H1 (cell line): ENCODE data around the gene C1orf210. TPM values are rescaled to one million over a fixed set of nuclear protein-coding genes. Genes with fewer than 3 reads are reported as not detected.

ENCODE experiments used
- CTCF ChIA-PET: fragments of 300-600 bp; sonication (Branson Sonifier 250); formaldehyde crosslinking; loops from one replicate; lab custom pipeline; 2021; ENCODE audit not compliant: partially characterized antibody; lab: Charles Lee
- POLR2A ChIA-PET: fragments of 300-600 bp; sonication (Branson Sonifier 250); formaldehyde crosslinking; loops from one replicate; lab custom pipeline; 2021; ENCODE audit warnings: inconsistent platforms; ENCODE audit not compliant: partially characterized antibody; lab: Charles Lee
- DNase-seq, 2 experiments: peaks; one replicate each; pipeline versions ENCODE4 v3.0.0 to v3.0.0-alpha.2; 2010 to 2022; ENCODE audit warnings: low spot score in 2 of 2, low read depth in 1 of 2, mixed read lengths in 1 of 2
- FAIRE-seq: peaks from 2 replicates; lab custom pipeline; 2011; peaks lifted over from hg19 to GRCh38; lab: Jason Lieb, UNC
- H2AFZ ChIP-seq: 2 replicates; pipeline ENCODE4 v1.8.1; 2012; ENCODE audit warnings: low read length, inconsistent platforms
- H2AK5ac ChIP-seq: 2 replicates; pipeline ENCODE4 v1.6.1; 2013; ENCODE audit warnings: low read depth, low read length
- H2BK120ac ChIP-seq: replicated peaks from 2 replicates; pipeline ENCODE3; 2013; ENCODE audit warnings: low read depth, low read length, inconsistent platforms
- H2BK12ac ChIP-seq: 2 replicates; pipeline ENCODE4 v1.6.1; 2013; ENCODE audit warnings: low read depth, low read length
- H2BK15ac ChIP-seq: 2 replicates; pipeline ENCODE4 v1.6.1; 2013; ENCODE audit warnings: low read length
- H2BK20ac ChIP-seq: 2 replicates; pipeline ENCODE4 v1.6.1; 2013; ENCODE audit warnings: low read length
- H2BK5ac ChIP-seq: 2 replicates; pipeline ENCODE4 v1.6.1; 2013; ENCODE audit warnings: low read depth, low read length
- H3K14ac ChIP-seq: 2 replicates; pipeline ENCODE4 v1.6.1; 2013; ENCODE audit warnings: inconsistent platforms; ENCODE audit not compliant: insufficient read length
- H3K18ac ChIP-seq: 2 replicates; pipeline ENCODE4 v1.6.1; 2013; ENCODE audit warnings: low read length; ENCODE audit errors: extremely low read depth
- H3K23ac ChIP-seq: 2 replicates; pipeline ENCODE4 v1.6.1; 2013; ENCODE audit warnings: inconsistent platforms; ENCODE audit not compliant: insufficient read length
- H3K23me2 ChIP-seq: 2 replicates; pipeline ENCODE4 v1.6.1; 2013; ENCODE audit warnings: low read depth, low read length
- H3K27ac ChIP-seq: 2 replicates; pipeline ENCODE4 v1.6.1; 2011; ENCODE audit warnings: low read depth, low read length, inconsistent platforms
- H3K27me3 ChIP-seq, 4 experiments: replicated peaks in 1 of 4; 1 replicate in 1 of 4; 2 replicates in 3 of 4; pipeline versions ENCODE4 v1.6.1 to v1.8.1; 2011 to 2013; ENCODE audit warnings: low read length in 3 of 4, mild to moderate bottlenecking in 3 of 4, inconsistent platforms in 2 of 4, mixed read lengths in 2 of 4, moderate library complexity in 1 of 4; ENCODE audit not compliant: control insufficient read depth in 3 of 4, insufficient read depth in 3 of 4; ENCODE audit errors: extremely low read depth in 1 of 4
- H3K36me3 ChIP-seq, 4 experiments: 2 replicates each; pipeline versions ENCODE4 v1.6.1 to v1.8.1; 2011 to 2013; ENCODE audit warnings: mild to moderate bottlenecking in 4 of 4, low read length in 3 of 4, moderate library complexity in 2 of 4, control low read depth in 1 of 4, inconsistent platforms in 1 of 4; ENCODE audit not compliant: insufficient read depth in 4 of 4, control insufficient read depth in 2 of 4
- H3K4ac ChIP-seq: replicated peaks from 2 replicates; pipeline ENCODE3; 2013; ENCODE audit warnings: low read length, low read depth, mixed read lengths, inconsistent platforms; ENCODE audit not compliant: insufficient read length
- H3K4me1 ChIP-seq, 4 experiments: replicated peaks in 1 of 4; 1 replicate in 1 of 4; 2 replicates in 3 of 4; pipeline versions ENCODE4 v1.6.1 to v1.8.1; 2011 to 2013; ENCODE audit warnings: low read length in 3 of 4, inconsistent platforms in 2 of 4, mixed read lengths in 1 of 4; ENCODE audit not compliant: insufficient read depth in 4 of 4, control insufficient read depth in 3 of 4
- H3K4me2 ChIP-seq, 2 experiments: 2 replicates each; pipeline versions ENCODE4 v1.6.1 to v1.8.1; 2011 to 2013; ENCODE audit warnings: low read depth in 2 of 2, low read length in 2 of 2, control low read depth in 1 of 2, inconsistent platforms in 1 of 2, mild to moderate bottlenecking in 1 of 2; ENCODE audit not compliant: insufficient read depth in 1 of 2
- H3K4me3 ChIP-seq, 4 experiments: fragments of 200-600, 300-600 bp in 1 of 4; sonication (generic), shearing (Covaris generic), sonication (Bioruptor Twin) in 1 of 4; 2 replicates each; pipeline versions ENCODE4 v1.5.1 to v1.8.1; 2011 to 2016; ENCODE audit warnings: low read length in 4 of 4, low read depth in 3 of 4, control low read depth in 2 of 4, inconsistent platforms in 2 of 4, mild to moderate bottlenecking in 2 of 4, mixed read lengths in 1 of 4, moderate library complexity in 1 of 4; ENCODE audit not compliant: insufficient read depth in 2 of 4; ENCODE audit errors: extremely low read depth in 1 of 4
- H3K56ac ChIP-seq: replicated peaks from 2 replicates; pipeline ENCODE3; 2013; ENCODE audit warnings: low read depth, mild to moderate bottlenecking, mixed read lengths, low read length, inconsistent platforms; ENCODE audit not compliant: insufficient read length
- H3K79me1 ChIP-seq: 2 replicates; pipeline ENCODE4 v1.6.1; 2013; ENCODE audit warnings: low read depth, low read length, control low read depth
- H3K79me2 ChIP-seq, 2 experiments: 2 replicates each; pipeline versions ENCODE4 v1.6.1 to v1.8.1; 2012 to 2013; ENCODE audit warnings: low read length in 2 of 2, mild to moderate bottlenecking in 2 of 2, inconsistent platforms in 1 of 2; ENCODE audit not compliant: insufficient read depth in 2 of 2, control insufficient read depth in 1 of 2
- H3K9ac ChIP-seq, 4 experiments: replicated peaks in 1 of 4; 1 replicate in 1 of 4; 2 replicates in 3 of 4; pipeline versions ENCODE4 v1.6.1 to v1.8.1; 2011 to 2013; ENCODE audit warnings: low read depth in 3 of 4, low read length in 3 of 4, control low read depth in 2 of 4, mild to moderate bottlenecking in 2 of 4, moderate library complexity in 2 of 4, inconsistent platforms in 1 of 4; ENCODE audit errors: extremely low read depth in 1 of 4
- H3K9me3 ChIP-seq, 2 experiments: 2 replicates each; pipeline versions ENCODE4 v1.6.1 to v1.8.1; 2012 to 2013; ENCODE audit warnings: mild to moderate bottlenecking in 2 of 2, moderate library complexity in 2 of 2, control low read depth in 1 of 2, inconsistent platforms in 1 of 2, low read depth in 1 of 2, low read length in 1 of 2, mixed read lengths in 1 of 2; ENCODE audit not compliant: insufficient read depth in 2 of 2
- H4K20me1 ChIP-seq, 2 experiments: replicated peaks in 1 of 2; 2 replicates each; pipeline versions ENCODE3 to v1.8.1; 2011 to 2013; ENCODE audit warnings: inconsistent platforms in 2 of 2, low read length in 2 of 2, mild to moderate bottlenecking in 1 of 2; ENCODE audit not compliant: insufficient read depth in 2 of 2, control insufficient read depth in 1 of 2
- H4K5ac ChIP-seq: 2 replicates; pipeline ENCODE4 v1.6.1; 2013; ENCODE audit warnings: low read length, low read depth, mixed read lengths, inconsistent platforms; ENCODE audit not compliant: insufficient read length
- H4K8ac ChIP-seq: 2 replicates; pipeline ENCODE4 v1.8.0; 2013; ENCODE audit warnings: mild to moderate bottlenecking, moderate library complexity, low read length, inconsistent platforms; ENCODE audit not compliant: insufficient read depth; ENCODE audit errors: extremely low read depth
- H4K91ac ChIP-seq: replicated peaks from 2 replicates; pipeline ENCODE3; 2013; ENCODE audit warnings: low read length, mixed read lengths, inconsistent platforms; ENCODE audit not compliant: insufficient read length
- CHD1 ChIP-seq: IDR thresholded peaks from 2 replicates; pipeline ENCODE4 v1.6.1; 2012; ENCODE audit warnings: low read depth, low read length, improper control_type of control experiment
- JUN ChIP-seq: IDR thresholded peaks from 2 replicates; pipeline ENCODE4 v1.6.1; 2011; ENCODE audit warnings: low read depth, mild to moderate bottlenecking, improper control_type of control experiment, low read length
- WGBS, 2 experiments: shearing (Covaris generic) in 1 of 2; methylation state at CpG; one replicate each; pipeline versions ENCODE4 v1.1.6 to v1.1.7; 2013 to 2015; ENCODE audit warnings: low lambda C conversion rate in 2 of 2, mixed read lengths in 2 of 2, inconsistent platforms in 1 of 2, low coverage in 1 of 2, missing lambda C conversion rate in 1 of 2; ENCODE audit not compliant: insufficient replicate concordance in 2 of 2, insufficient coverage in 1 of 2, insufficient read length in 1 of 2; ENCODE audit errors: extremely low coverage in 1 of 2, missing lambda C conversion rate in 1 of 2; 5-methylcytosine and 5-hydroxymethylcytosine counted together
- polyA plus RNA-seq, 7 experiments: library from polyadenylated mRNA; depleted of rRNA in 3 of 7; stranded (reverse) in 5 of 7; unstranded in 2 of 7; fragments of >200 nt in 5 of 7; fragments of 200-250 nt in 2 of 7; gene quantifications; 1 replicate in 5 of 7; 2 replicates in 1 of 7; 4 replicates in 1 of 7; pipeline versions ENCODE4 v1.2.1 to v1.2.3, GENCODE V29; 2011 to 2013; ENCODE audit warnings: missing spikeins in 2 of 7, mixed read lengths in 2 of 7
- total RNA-seq: library from RNA; stranded (reverse); fragmentation: NEBNext Ultra II Directional; extraction: Animal tissue kit (Norgen Biotek cat#: 25700); gene quantifications from 2 replicates; pipeline ENCODE4 v1.2.1, GENCODE V29; 2021
- TF ChIP-seq, protein P1 (sequence below): IDR thresholded peaks from 2 replicates; pipeline ENCODE4 v1.6.1; 2011; ENCODE audit warnings: low read depth, mild to moderate bottlenecking, low read length; ENCODE audit not compliant: insufficient read depth

The C1orf210 gene
- total and polyA plus RNA-seq, 2 of the 8 experiments (the other 6 are each of a cell fraction or from before 2014, with no cell fraction given): 12.0 to 27.9 TPM

DNA sequence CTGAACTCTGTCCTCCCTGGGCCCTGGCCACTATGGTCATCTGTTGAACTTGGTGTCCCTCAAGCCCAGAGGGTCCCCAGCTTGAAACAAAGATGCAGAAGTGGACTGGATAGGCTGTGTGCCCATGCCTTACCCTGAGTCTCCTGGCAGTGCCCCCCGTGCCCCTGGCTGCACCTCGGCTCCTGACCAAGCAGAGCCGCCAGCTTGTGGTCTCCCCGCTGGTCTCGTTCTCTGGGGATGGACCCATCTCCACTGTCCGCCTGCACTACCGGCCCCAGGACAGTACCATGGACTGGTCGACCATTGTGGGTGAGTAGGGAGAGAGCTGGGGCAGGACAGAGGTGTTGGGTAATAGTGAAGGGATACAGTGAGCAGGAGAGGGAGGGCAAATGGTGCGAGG is 26.1 kb upstream of the C1orf210 start:
- no peak overlapping the region for H2AK5ac ChIP-seq
- TF ChIP-seq CHD1: no peak
- TF ChIP-seq, protein P1, sequence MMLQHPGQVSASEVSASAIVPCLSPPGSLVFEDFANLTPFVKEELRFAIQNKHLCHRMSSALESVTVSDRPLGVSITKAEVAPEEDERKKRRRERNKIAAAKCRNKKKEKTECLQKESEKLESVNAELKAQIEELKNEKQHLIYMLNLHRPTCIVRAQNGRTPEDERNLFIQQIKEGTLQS: no peak
- no peak for TF ChIP-seq JUN
- no peak overlapping the region for H4K5ac ChIP-seq
- peak overlapping the region; percentile 38; the same call in 1 of the 2 replicates for H4K8ac ChIP-seq
- H3K36me3 ChIP-seq: no peaks in the 10 kb centered on the region
- no peak overlapping the region for H2BK20ac ChIP-seq
- FAIRE-seq: no peak
- no peaks in the 10 kb centered on the region for H3K4me1 ChIP-seq
- no peak overlapping the region for H3K27ac ChIP-seq
- no peaks in the 10 kb centered on the region for H4K20me1 ChIP-seq
- H3K23ac ChIP-seq: no peak overlapping the region
- H3K14ac ChIP-seq: no peak overlapping the region
- ChIA-PET POLR2A (no interaction called here), CTCF (interaction anchor here (0.8 to 2.4 kb wide), 4 partner anchors 18 to 242 kb away, joined by 3 to 5 read pairs (median 4); no protein-coding TSS in a partner anchor)
- no peak overlapping the region for H3K18ac ChIP-seq
- H3K4me2 ChIP-seq: no peak overlapping the region
- 86% methylated on average over 9 of the region's 9 CpGs; no CpG with 5 or more reads in 1 of the 2 experiments for WGBS, 2 experiments
- H3K27me3 ChIP-seq: no peaks in the 10 kb centered on the region; a peak in 1 of 7 replicates
- H2BK15ac ChIP-seq: no peak overlapping the region
- no peaks in the 10 kb centered on the region for H3K23me2 ChIP-seq
- no peaks in the 10 kb centered on the region for H3K79me2 ChIP-seq
- H2AFZ ChIP-seq: no peak overlapping the region
- H2BK5ac ChIP-seq: no peak overlapping the region
- no peaks in the 10 kb centered on the region for H3K9me3 ChIP-seq
- DNase-seq: no peak
- no peak overlapping the region for H3K56ac ChIP-seq
- no peak overlapping the region for H4K91ac ChIP-seq
- no peak overlapping the region for H3K4ac ChIP-seq
- H3K4me3 ChIP-seq: no peak overlapping the region
- H3K79me1 ChIP-seq: no peaks in the 10 kb centered on the region
- no peak overlapping the region for H2BK12ac ChIP-seq
- H3K9ac ChIP-seq: no peak overlapping the region
- H2BK120ac ChIP-seq: no peak overlapping the region
